ENCODE results near the gene GPR89A.

GPR89A gene

DNA sequence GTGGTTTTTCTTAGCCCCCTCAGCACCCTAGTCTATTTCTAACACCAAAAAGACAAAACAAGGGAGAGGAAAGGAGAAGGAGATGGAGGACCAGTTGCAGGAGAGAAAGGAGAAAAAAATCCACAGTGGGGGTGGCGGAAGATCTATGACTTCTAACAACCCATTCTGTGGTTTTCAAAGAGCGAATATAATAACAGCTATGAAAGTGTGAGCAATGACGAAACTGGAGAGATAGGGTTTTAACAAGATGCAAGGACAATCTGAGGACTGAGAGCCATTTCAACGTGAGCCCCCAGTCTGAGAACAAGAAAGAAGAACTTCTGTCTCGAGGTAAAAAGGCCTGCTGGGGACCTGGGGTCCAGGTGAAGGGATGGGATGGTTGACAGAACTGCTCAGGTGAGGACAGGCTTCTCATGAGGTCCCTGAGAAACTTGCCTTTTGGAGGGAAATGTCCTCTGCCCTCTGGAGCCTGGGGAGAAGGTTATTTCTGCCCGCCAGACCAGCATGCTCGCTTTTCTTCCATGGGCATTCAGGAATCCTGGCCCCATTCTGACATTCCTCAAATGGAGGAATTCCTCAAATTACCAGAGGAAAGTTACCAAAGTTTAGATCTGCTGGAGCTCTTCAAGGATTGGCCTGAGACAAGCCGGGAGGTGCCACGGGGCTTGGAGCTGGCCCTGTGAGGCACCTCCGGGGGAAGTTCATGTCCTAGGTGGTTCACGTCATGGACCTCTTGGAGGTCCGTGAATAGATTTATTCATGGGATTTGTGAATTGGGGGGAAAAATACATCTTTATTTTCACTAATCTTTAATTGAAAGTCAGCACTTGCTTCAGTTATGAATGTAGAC lies 111.7 kb downstream of the GPR89A start, which contains the start of gene CD160:
TSS of gene CD160 (plus strand) at position 270 of the 850 bp plus-strand sequence. CDS start 8,829 bp downstream, outside the sequence.
- H3F3A ChIP-seq (ENCODE audit: insufficient read depth, low read length) = no peaks in the 10 kb centered on the region
- H3K9ac ChIP-seq (ENCODE audit: low read length) = no peak within 1 kb of the TSS
- no peak within 1 kb of the TSS for H2AFZ ChIP-seq (ENCODE audit: low read length)
- no peak for TF ChIP-seq EZH2 (IDR thresholded peaks at IDR 0.05; ENCODE audit: borderline replicate concordance, low read length)
- TF ChIP-seq, protein P1, sequence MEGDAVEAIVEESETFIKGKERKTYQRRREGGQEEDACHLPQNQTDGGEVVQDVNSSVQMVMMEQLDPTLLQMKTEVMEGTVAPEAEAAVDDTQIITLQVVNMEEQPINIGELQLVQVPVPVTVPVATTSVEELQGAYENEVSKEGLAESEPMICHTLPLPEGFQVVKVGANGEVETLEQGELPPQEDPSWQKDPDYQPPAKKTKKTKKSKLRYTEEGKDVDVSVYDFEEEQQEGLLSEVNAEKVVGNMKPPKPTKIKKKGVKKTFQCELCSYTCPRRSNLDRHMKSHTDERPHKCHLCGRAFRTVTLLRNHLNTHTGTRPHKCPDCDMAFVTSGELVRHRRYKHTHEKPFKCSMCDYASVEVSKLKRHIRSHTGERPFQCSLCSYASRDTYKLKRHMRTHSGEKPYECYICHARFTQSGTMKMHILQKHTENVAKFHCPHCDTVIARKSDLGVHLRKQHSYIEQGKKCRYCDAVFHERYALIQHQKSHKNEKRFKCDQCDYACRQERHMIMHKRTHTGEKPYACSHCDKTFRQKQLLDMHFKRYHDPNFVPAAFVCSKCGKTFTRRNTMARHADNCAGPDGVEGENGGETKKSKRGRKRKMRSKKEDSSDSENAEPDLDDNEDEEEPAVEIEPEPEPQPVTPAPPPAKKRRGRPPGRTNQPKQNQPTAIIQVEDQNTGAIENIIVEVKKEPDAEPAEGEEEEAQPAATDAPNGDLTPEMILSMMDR (IDR thresholded peaks at IDR 0.05; ENCODE audit: low read length) = no peak
- no peaks in the 10 kb centered on the region for H4K20me1 ChIP-seq (ENCODE audit: insufficient read depth, low read length)
- H3K4me2 ChIP-seq (ENCODE audit: low read length) = no peak within 1 kb of the TSS
- no peaks in the 10 kb centered on the region for H3K79me2 ChIP-seq (ENCODE audit: insufficient read depth, low read length)
- H3K4me3 ChIP-seq (ENCODE audit: low read depth, low read length, poor library complexity, severe bottlenecking) = no peak within 1 kb of the TSS
- no peak within 1 kb of the TSS for H3K27ac ChIP-seq (ENCODE audit: low read depth, low read length, poor library complexity, severe bottlenecking)
- no peaks in the 10 kb centered on the region for H3K36me3 ChIP-seq (ENCODE audit: insufficient read depth, low read length)
- H3K4me1 ChIP-seq (ENCODE audit: insufficient read depth, low read length, severe bottlenecking) = peaks cover 8% of the 10 kb centered on the region
- no peaks in the 10 kb centered on the region for H3K27me3 ChIP-seq (ENCODE audit: insufficient read depth, low read length)
- H3K9me2 ChIP-seq (ENCODE audit: low read depth, low read length) = no peaks in the 10 kb centered on the region
- H3K9me3 ChIP-seq (ENCODE audit: low read length) = no peaks in the 10 kb centered on the region

All from OCI-LY1 (cell line).